Esophagus muscularis mucosa (tissue), 3 donors: ENCODE results near the gene SGIP1.

Experiments
- POLR2A ChIP-seq: fragments of 450-650 bp; IDR thresholded peaks from one replicate; pipeline ENCODE4 v1.6.1; 2017; ENCODE audit warnings: antibody characterized with exemption, moderate library complexity, mild to moderate bottlenecking, low read depth
- POLR2AphosphoS5 ChIP-seq, 2 donors: sonication (generic); formaldehyde crosslinking; IDR thresholded peaks; one replicate each; pipeline ENCODE4 v1.6.1; 2017; ENCODE audit warnings: antibody characterized with exemption in 2 of 2
- TF ChIP-seq, protein P1 (sequence below), 3 experiments: fragments of 200-600 bp in 2 of 3; fragments of 450-650 bp in 1 of 3; sonication (generic) in 2 of 3; IDR thresholded peaks; one replicate each; pipeline ENCODE4 v1.5.1; 2017 to 2019; ENCODE audit warnings: antibody characterized with exemption in 3 of 3, mild to moderate bottlenecking in 2 of 3, moderate library complexity in 1 of 3

DNA sequence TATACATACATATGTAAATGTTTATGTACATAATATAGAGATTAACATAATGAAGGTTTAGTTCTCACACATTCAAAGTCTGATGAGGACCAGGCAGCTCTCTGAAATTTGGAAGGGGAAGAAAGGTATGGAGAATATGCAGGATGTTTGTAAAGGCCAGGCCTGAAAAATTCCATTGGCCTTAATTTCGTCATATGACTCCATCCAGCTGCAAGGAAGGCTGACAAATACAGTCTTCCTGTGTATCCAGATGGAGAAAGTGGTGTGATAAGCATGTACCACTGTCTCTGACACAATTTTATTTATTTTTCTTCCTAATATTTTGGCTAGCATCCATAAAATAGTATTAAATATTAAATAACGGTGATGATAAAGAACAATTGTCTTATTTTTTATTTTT is 6.3 kb upstream of the SGIP1 start:
- TF ChIP-seq, protein P1, sequence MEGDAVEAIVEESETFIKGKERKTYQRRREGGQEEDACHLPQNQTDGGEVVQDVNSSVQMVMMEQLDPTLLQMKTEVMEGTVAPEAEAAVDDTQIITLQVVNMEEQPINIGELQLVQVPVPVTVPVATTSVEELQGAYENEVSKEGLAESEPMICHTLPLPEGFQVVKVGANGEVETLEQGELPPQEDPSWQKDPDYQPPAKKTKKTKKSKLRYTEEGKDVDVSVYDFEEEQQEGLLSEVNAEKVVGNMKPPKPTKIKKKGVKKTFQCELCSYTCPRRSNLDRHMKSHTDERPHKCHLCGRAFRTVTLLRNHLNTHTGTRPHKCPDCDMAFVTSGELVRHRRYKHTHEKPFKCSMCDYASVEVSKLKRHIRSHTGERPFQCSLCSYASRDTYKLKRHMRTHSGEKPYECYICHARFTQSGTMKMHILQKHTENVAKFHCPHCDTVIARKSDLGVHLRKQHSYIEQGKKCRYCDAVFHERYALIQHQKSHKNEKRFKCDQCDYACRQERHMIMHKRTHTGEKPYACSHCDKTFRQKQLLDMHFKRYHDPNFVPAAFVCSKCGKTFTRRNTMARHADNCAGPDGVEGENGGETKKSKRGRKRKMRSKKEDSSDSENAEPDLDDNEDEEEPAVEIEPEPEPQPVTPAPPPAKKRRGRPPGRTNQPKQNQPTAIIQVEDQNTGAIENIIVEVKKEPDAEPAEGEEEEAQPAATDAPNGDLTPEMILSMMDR (IDR thresholded peaks at IDR 0.05), result no peak
- TF ChIP-seq POLR2A (no peak), POLR2AphosphoS5 (IDR thresholded peaks at IDR 0.05) (no peak)
